PC-3 (cell line): ENCODE results near the gene ARHGAP26. TPM values are rescaled to one million over a fixed set of nuclear protein-coding genes. Genes with fewer than 3 reads are reported as not detected.

Source experiments
- ATAC-seq: fragments of 200-7000 bp; cut with Tn5 transposase; 2 replicates; pipeline ENCODE4 v1.9.1; 2020; ENCODE audit warnings: mild to moderate bottlenecking, moderate library complexity
- BruUV-seq: library from RNA; stranded (reverse); fragments of 400-500 nt; replicated peaks from 2 replicates; lab custom pipeline; 2021; lab: Mats Ljungman, UMichigan
- CTCF ChIA-PET: fragments of 300-600 bp; sonication (Branson Sonifier 250); formaldehyde crosslinking; loops from one replicate; lab custom pipeline; 2022; ENCODE audit warnings: antibody characterized with exemption; lab: Charles Lee
- POLR2A ChIA-PET: fragments of 300-600 bp; sonication (Branson Sonifier 250); formaldehyde crosslinking; loops from one replicate; lab custom pipeline; 2022; ENCODE audit warnings: antibody characterized with exemption; ENCODE audit not compliant: unreplicated experiment; lab: Charles Lee
- DNase-seq: peaks from one replicate; pipeline ENCODE4 v3.0.0-alpha.2; 2015
- H2AFZ ChIP-seq: fragments of 300-600 bp; sonication (generic); 2 replicates; pipeline ENCODE4 v1.6.0; 2016; ENCODE audit warnings: antibody characterized with exemption, low read length
- H3F3A ChIP-seq: fragments of 300-600 bp; sonication (generic); one replicate; pipeline ENCODE4 v1.6.0; 2017; ENCODE audit warnings: antibody characterized with exemption, low read length, control low read depth, mild to moderate bottlenecking; ENCODE audit not compliant: unreplicated experiment
- H3K27ac ChIP-seq: fragments of 300-600 bp; sonication (generic); 2 replicates; pipeline ENCODE4 v1.5.1; 2016; ENCODE audit warnings: mild to moderate bottlenecking, low read length
- H3K27me3 ChIP-seq: fragments of 300-600 bp; sonication (generic); 2 replicates; pipeline ENCODE4 v1.6.1; 2016; ENCODE audit warnings: low read length, mixed read lengths
- H3K36me3 ChIP-seq: fragments of 300-600 bp; sonication (generic); 2 replicates; pipeline ENCODE4 v1.6.1; 2016; ENCODE audit warnings: low read depth, mixed run types, low read length, mixed read lengths
- H3K4me1 ChIP-seq: fragments of 300-600 bp; sonication (generic); 2 replicates; pipeline ENCODE4 v1.5.1; 2016; ENCODE audit warnings: low read length; ENCODE audit not compliant: insufficient read depth
- H3K4me2 ChIP-seq: fragments of 300-600 bp; sonication (generic); 2 replicates; pipeline ENCODE4 v1.6.0; 2016; ENCODE audit warnings: low read length
- H3K4me3 ChIP-seq: fragments of 300-600 bp; sonication (generic); 2 replicates; pipeline ENCODE4 v1.5.1; 2016; ENCODE audit warnings: mild to moderate bottlenecking, low read length, mixed read lengths
- H3K79me2 ChIP-seq: fragments of 300-600 bp; sonication (generic); 2 replicates; pipeline ENCODE4 v1.6.1; 2017; ENCODE audit warnings: low read length, mixed read lengths
- H3K9ac ChIP-seq: fragments of 300-600 bp; sonication (generic); 2 replicates; pipeline ENCODE4 v1.6.0; 2016; ENCODE audit warnings: mild to moderate bottlenecking, low read length
- H3K9me2 ChIP-seq: fragments of 300-600 bp; sonication (generic); replicated peaks from 2 replicates; pipeline ENCODE4 v1.6.1; 2016; ENCODE audit warnings: mixed run types, low read length, mixed read lengths
- H3K9me3 ChIP-seq: fragments of 300-600 bp; sonication (generic); 2 replicates; pipeline ENCODE4 v1.6.1; 2016; ENCODE audit warnings: low read length, mixed read lengths
- H4K20me1 ChIP-seq: fragments of 300-600 bp; sonication (generic); 2 replicates; pipeline ENCODE4 v1.6.1; 2016; ENCODE audit warnings: low read length, mixed read lengths
- EZH2 ChIP-seq: fragments of 300-600 bp; sonication (generic); IDR thresholded peaks from one replicate; pipeline ENCODE4 v1.6.1; 2017; ENCODE audit warnings: antibody characterized with exemption, mild to moderate bottlenecking, low read length; ENCODE audit not compliant: unreplicated experiment
- EZH2phosphoT487 ChIP-seq: fragments of 300-600 bp; sonication (generic); IDR thresholded peaks from 2 replicates; pipeline ENCODE4 v1.6.1; 2018; ENCODE audit warnings: mild to moderate bottlenecking, antibody characterized with exemption, low read length, borderline replicate concordance
- intact Hi-C: fragments of 100-400 bp; cut with micrococcal nuclease; formaldehyde crosslinking; loops from 2 replicates; pipeline ENCODE4 v1.9.0; 2023
- total RNA-seq: library from RNA; depleted of rRNA; stranded (reverse); fragments of >200 nt; gene quantifications from 2 replicates; pipeline ENCODE4 v1.2.3, GENCODE V29; 2014
- TF ChIP-seq, protein P1 (sequence below): fragments of 300-600 bp; sonication (generic); conservative IDR thresholded peaks from 2 replicates; pipeline ENCODE4 v1.5.1; 2017; ENCODE audit warnings: antibody characterized with exemption, low read depth, mild to moderate bottlenecking, low read length

The ARHGAP26 gene
- total RNA-seq, 1 experiment from 2014 or later = 11.7 TPM

DNA sequence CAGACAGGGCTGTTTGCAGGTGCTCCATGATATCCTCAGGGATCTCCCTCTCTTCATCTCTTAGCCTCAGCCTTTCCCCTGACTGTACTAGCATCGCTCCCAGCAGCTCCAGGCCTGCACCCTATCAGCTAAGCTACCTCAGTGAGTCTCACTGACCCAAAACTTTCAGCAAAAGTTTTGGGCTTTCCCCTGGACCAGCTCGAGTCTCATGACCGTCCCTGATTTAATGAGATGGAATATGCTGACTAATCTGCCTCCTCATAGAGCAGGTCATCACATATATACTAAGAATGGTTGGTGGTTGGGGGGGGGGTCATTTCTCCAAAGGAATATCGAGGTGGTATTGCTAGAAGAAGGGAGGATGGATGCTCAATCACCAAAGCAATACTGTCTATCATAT, 481.8 kb downstream of the ARHGAP26 start:
- no peaks in the 10 kb centered on the region for H3K79me2 ChIP-seq
- H3K9ac ChIP-seq = no peak overlapping the region
- no peak overlapping the region for H3K4me3 ChIP-seq
- no peaks in the 10 kb centered on the region for H3K9me2 ChIP-seq
- no peaks in the 10 kb centered on the region for H4K20me1 ChIP-seq
- POLR2A ChIA-PET = interaction anchor here (0.7 kb wide), 1 partner anchor 140 kb away, joined by 33 read pairs; no protein-coding TSS in a partner anchor
- H3K4me2 ChIP-seq = no peak overlapping the region
- H3K27me3 ChIP-seq = no peaks in the 10 kb centered on the region
- H3K9me3 ChIP-seq = no peaks in the 10 kb centered on the region
- no peak overlapping the region for H2AFZ ChIP-seq
- no peaks in the 10 kb centered on the region for H3F3A ChIP-seq
- H3K4me1 ChIP-seq = peaks cover 23% of the 10 kb centered on the region
- no peak for DNase-seq
- ATAC-seq = no peak
- no peak overlapping the region for H3K27ac ChIP-seq
- intact Hi-C loops = no loop called here
- H3K36me3 ChIP-seq = no peaks in the 10 kb centered on the region
- no TSS peak for BruUV-seq
- CTCF ChIA-PET = no interaction called here
- TF ChIP-seq, protein P1, sequence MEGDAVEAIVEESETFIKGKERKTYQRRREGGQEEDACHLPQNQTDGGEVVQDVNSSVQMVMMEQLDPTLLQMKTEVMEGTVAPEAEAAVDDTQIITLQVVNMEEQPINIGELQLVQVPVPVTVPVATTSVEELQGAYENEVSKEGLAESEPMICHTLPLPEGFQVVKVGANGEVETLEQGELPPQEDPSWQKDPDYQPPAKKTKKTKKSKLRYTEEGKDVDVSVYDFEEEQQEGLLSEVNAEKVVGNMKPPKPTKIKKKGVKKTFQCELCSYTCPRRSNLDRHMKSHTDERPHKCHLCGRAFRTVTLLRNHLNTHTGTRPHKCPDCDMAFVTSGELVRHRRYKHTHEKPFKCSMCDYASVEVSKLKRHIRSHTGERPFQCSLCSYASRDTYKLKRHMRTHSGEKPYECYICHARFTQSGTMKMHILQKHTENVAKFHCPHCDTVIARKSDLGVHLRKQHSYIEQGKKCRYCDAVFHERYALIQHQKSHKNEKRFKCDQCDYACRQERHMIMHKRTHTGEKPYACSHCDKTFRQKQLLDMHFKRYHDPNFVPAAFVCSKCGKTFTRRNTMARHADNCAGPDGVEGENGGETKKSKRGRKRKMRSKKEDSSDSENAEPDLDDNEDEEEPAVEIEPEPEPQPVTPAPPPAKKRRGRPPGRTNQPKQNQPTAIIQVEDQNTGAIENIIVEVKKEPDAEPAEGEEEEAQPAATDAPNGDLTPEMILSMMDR = no peak
- TF ChIP-seq EZH2phosphoT487 (no peak), EZH2 (no peak)

DNA sequence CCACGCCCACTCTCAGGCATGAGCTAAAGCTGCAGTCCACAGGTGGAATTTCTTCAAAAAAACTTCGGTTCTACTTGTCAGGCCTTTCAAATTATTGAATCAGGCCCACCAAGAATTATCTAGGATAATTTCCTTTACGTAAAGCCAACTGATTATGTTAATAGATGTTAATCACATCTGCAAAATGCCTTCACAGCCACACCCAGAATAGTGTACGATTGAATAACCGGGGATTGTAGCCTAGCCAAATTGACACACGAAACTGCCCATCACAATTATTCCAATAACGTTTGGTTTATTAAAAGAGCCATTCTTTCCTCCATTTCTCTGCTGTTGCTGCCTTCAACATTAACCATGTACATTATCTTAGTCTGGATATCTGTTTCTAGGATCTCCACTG, 484.6 kb downstream of the ARHGAP26 start:
- H3K4me1 ChIP-seq = peaks cover 7% of the 10 kb centered on the region
- intact Hi-C loops = no loop called here
- POLR2A ChIA-PET = no interaction called here

More for the DNA sequence above, 484.6 kb downstream of the ARHGAP26 start:
- ATAC-seq = no peak
- TF ChIP-seq EZH2phosphoT487 (no peak), EZH2 (no peak)
- TF ChIP-seq, protein P1 = no peak
- CTCF ChIA-PET = no interaction called here
- Histone ChIP-seq H3K9me3 (no peaks in the 10 kb centered on the region), H3K4me3 (no peak overlapping the region), H3K36me3 (no peaks in the 10 kb centered on the region), H3K27ac (no peak overlapping the region), H3K79me2 (no peaks in the 10 kb centered on the region), H4K20me1 (no peaks in the 10 kb centered on the region), H3K27me3 (no peaks in the 10 kb centered on the region), H3F3A (no peaks in the 10 kb centered on the region), H3K4me2 (no peak overlapping the region), H2AFZ (no peak overlapping the region), H3K9me2 (no peaks in the 10 kb centered on the region), H3K9ac (no peak overlapping the region)
- no peak for DNase-seq
- BruUV-seq = no TSS peak
